Activated T-cell treated with anti-CD3 and anti-CD28 coated beads, Interleukin-2, amount 50 U/mL, for 24 hours (primary cell): ENCODE data around the gene GALNT9.

ENCODE experiments used
- DNase-seq: peaks from one replicate; pipeline ENCODE4 v3.0.0-alpha.2; 2020
- H3K27ac Mint-ChIP-seq: 2 replicates; pipeline ENCODE4 v1.8.0; 2020; ENCODE audit warnings: mild to moderate bottlenecking, mixed read lengths
- H3K27me3 Mint-ChIP-seq: 2 replicates; pipeline ENCODE4 v1.8.0; 2020; ENCODE audit warnings: mixed read lengths
- H3K36me3 Mint-ChIP-seq: 2 replicates; pipeline ENCODE4 v1.8.0; 2020; ENCODE audit warnings: low read depth, mixed read lengths
- H3K4me1 Mint-ChIP-seq: 2 replicates; pipeline ENCODE4 v1.8.0; 2020; ENCODE audit warnings: low read depth, mixed read lengths
- H3K4me3 Mint-ChIP-seq: 2 replicates; pipeline ENCODE4 v1.8.0; 2020; ENCODE audit warnings: mild to moderate bottlenecking, moderate library complexity, mixed read lengths
- H3K9me3 Mint-ChIP-seq: 2 replicates; pipeline ENCODE4 v1.8.0; 2020; ENCODE audit warnings: mixed read lengths

GALNT9 gene

DNA sequence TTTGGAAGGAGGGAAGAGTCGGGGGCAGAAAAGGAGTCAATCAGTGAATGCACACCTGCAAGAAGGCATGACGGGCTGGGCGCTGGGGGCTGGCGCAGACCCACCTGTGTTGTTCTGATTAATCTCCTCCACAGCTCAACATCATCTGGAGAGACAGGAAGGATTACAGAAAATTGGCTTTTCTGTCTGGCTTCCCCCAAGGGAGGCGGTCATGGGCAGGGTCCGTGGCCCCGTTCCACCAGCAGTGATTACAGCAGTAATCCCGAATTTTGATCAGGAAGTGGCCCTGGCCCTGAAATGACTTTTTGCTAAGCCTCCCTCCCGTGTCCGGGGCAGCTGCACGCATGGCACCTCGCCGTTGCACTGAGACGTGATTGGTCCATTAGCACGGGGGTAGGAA, 24.4 kb upstream of the GALNT9 start:
- Mint-ChIP-seq H3K27me3 (peaks cover 20% of the 10 kb centered on the region), H3K36me3 (no peaks in the 10 kb centered on the region), H3K9me3 (no peaks in the 10 kb centered on the region), H3K4me1 (no peaks in the 10 kb centered on the region), H3K4me3 (no peak overlapping the region), H3K27ac (no peak overlapping the region)
- DNase-seq: no peak

DNA sequence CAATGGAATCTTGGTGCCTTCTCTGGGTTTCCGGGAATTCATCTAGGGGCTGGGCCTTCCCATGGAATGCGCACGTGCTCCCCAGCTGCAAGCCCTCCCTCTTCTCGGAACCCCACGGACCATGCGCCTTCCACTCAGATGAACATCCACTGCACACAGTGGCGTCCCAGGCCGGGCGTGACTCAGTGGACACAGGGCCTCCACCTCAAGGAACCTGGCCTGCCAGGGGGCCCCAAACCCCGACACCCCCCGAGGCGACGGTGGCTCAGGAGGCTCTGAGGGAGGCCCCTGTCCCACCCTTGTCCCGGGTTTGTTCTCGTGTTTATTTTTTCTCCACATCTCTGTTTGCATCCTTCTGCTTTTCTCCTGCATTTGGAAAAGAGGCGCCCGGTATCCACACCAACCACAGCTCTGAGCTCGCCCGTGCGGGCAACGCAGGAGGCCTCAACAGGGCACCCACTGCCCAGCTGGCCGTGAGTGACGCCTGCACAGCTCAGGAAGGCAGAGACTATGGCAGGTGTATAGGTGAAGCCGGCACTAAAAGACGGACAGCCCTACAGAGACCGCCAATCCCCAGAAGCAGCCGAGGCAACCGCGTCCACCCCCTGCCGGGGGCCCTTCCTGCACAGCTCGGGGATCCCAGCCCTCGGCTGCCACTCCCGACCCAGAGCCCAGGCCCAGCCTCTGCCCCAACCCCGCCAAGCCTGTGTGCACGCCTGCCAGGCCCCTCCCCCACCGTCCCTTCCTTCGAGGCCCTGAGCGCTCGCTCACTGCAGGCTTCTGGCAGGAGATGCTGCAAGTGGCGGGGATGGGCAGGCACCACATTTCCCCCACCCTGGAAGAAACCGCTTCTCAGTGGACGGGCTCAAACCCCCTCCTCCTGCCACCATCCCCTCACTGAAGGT, 23.8 kb upstream of the GALNT9 start:
- no peaks in the 10 kb centered on the region for H3K4me1 Mint-ChIP-seq
- H3K4me3 Mint-ChIP-seq: no peak overlapping the region
- no peaks in the 10 kb centered on the region for H3K9me3 Mint-ChIP-seq

DNA sequence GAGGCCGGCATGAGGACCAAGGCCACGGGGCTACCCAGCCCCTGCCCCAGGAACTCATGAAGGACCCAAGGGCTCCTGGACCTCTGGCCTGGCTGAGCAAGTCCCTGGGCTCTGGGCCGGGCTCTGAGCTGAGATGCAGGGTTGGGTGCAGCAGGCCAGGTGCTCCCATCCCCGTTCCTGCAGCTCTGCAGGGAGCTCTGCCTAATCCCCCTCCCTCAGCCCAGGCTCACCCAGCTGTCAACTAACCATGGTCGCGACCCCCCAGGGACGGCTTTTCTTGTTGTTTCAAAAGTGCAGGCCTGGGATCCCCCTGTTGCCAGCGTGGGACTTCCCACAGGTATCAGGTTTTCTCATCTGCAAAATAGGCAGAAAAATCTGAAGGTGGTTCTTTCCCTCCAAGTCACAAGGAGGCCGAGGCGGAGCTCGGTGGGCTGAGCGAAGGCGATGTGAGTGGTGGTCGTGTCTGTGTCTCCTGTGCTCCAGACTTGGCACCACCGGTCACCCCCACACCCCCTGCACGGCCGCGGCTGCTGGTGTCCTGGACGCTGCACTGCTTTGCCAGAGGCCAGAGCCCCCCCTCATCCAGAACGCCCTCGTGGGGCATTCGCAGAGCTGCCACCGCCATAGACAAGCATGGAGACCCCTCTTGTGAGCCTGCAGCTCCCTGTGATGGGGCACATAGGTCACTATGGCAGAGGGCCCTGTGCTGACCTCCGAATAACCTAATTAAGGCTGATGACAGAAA, 22.5 kb upstream of the GALNT9 start:
- Mint-ChIP-seq H3K27ac (no peak overlapping the region), H3K4me3 (no peak overlapping the region), H3K4me1 (no peaks in the 10 kb centered on the region), H3K36me3 (no peaks in the 10 kb centered on the region), H3K9me3 (no peaks in the 10 kb centered on the region), H3K27me3 (peaks cover 20% of the 10 kb centered on the region)
- DNase-seq: no peak

More for the DNA sequence above, 23.8 kb upstream of the GALNT9 start:
- H3K27me3 Mint-ChIP-seq: peaks cover 20% of the 10 kb centered on the region
- DNase-seq: no peak
- no peak overlapping the region for H3K27ac Mint-ChIP-seq
- no peaks in the 10 kb centered on the region for H3K36me3 Mint-ChIP-seq

GRCh38 chr12:132349501-132350131, 20.2 kb upstream of the GALNT9 start:
- Mint-ChIP-seq H3K4me1 (no peaks in the 10 kb centered on the region), H3K9me3 (no peaks in the 10 kb centered on the region), H3K27ac (no peak overlapping the region), H3K4me3 (no peak overlapping the region), H3K36me3 (no peaks in the 10 kb centered on the region), H3K27me3 (peaks cover 16% of the 10 kb centered on the region)
- no peak for DNase-seq

DNA sequence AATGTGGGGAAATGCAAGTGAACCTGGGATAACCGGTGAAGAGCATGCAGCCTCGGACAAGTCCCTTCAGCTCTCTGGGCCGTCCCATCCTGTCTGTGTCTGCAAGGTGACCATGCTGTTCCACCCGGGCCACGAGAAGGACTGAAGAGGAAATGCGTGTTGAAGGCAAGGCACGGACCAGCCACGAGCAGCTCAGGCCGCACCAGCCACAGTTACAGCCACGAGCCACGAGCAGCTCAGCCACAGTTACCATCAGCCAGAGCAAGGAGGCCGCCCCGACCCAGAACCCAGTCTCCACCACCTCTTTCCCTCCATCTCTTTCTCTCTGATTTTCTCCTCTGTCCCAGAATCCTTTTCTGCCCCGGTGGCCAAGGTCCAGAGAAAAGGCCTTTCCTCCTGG, 18.8 kb upstream of the GALNT9 start:
- Mint-ChIP-seq H3K9me3 (no peaks in the 10 kb centered on the region), H3K27me3 (peaks cover 16% of the 10 kb centered on the region), H3K36me3 (no peaks in the 10 kb centered on the region), H3K4me3 (no peak overlapping the region), H3K27ac (no peak overlapping the region), H3K4me1 (peaks cover 3% of the 10 kb centered on the region)
- no peak for DNase-seq

DNA sequence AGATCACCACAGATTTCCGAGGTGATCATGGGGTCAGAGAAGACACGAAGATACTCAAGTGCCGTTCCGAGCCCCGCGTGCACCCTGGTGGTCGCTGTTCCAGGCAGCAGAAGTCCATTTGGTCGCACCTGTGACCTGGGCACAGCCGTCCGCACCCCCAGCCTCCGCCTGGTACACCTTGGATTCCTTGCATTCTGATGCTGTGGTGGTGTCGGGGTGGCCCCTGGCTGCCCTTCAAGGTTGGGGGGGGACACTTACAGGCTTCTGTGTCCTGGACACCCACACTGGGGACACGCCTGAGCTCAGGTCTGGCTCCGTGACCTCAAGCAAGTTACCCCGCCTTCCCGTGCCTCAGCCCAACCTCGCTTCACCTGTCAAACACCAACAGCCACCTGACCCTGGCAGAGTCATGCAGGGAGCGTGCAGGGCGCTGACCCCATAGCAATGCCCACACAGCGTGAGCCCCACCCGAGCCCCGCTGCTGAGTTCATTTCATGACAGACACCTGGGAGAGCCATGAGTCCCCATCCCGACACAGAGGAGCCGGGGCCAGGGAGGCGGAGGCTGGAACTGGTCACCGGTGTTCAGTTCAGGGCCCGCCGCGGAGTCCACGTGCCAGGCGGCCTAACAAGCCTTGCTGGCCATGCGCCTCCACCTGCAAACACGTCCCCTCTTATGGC, 17.9 kb upstream of the GALNT9 start:
- peaks cover 23% of the 10 kb centered on the region for H3K27me3 Mint-ChIP-seq
- no peak for DNase-seq
- peaks cover 10% of the 10 kb centered on the region for H3K4me1 Mint-ChIP-seq
- no peak overlapping the region for H3K27ac Mint-ChIP-seq
- H3K36me3 Mint-ChIP-seq: no peaks in the 10 kb centered on the region
- H3K4me3 Mint-ChIP-seq: no peak overlapping the region
- no peaks in the 10 kb centered on the region for H3K9me3 Mint-ChIP-seq

- Mint-ChIP-seq H3K27me3 (peaks cover 23% of the 10 kb centered on the region), H3K9me3 (no peaks in the 10 kb centered on the region), H3K27ac (no peak overlapping the region), H3K4me1 (peaks cover 10% of the 10 kb centered on the region), H3K4me3 (no peak overlapping the region), H3K36me3 (no peaks in the 10 kb centered on the region)
- no peak for DNase-seq
Observed at GRCh38 chr12:132346471-132347175, 17.2 kb upstream of the GALNT9 start.

DNA sequence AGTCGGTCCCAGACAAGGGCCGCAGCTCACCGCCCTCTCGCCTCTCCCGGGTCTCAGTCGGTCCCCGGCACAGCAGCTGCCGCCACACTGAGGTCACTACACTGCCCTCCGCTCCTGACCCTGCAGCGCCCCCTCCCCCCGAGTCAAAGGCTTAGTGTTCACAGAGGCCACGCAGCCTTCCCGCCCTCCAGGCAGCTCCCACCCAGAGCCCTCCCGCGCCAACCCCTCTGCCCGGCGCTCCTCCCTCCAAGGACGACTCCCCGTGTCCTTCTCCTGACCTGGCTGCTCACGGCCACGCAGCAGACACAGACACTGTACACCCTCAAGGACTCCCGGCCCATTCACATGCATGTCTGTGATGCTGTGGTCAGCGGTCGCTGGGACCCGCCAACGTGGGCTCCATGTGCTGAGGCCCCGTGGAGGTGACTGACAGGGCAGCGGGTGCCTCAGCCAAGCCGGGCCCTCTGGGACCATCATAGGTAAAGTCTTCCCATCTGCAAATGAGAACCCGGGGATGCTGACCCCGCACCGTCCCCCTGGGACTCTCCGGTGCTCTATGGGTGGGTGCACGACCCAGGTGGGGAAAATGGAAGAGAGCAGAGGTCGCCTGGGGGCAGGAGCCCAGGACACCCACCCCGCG, 16.3 kb upstream of the GALNT9 start:
- DNase-seq: no peak
- H3K4me1 Mint-ChIP-seq: peaks cover 10% of the 10 kb centered on the region
- H3K36me3 Mint-ChIP-seq: no peaks in the 10 kb centered on the region
- peaks cover 26% of the 10 kb centered on the region for H3K27me3 Mint-ChIP-seq
- H3K4me3 Mint-ChIP-seq: no peak overlapping the region
- no peaks in the 10 kb centered on the region for H3K9me3 Mint-ChIP-seq
- no peak overlapping the region for H3K27ac Mint-ChIP-seq

DNA sequence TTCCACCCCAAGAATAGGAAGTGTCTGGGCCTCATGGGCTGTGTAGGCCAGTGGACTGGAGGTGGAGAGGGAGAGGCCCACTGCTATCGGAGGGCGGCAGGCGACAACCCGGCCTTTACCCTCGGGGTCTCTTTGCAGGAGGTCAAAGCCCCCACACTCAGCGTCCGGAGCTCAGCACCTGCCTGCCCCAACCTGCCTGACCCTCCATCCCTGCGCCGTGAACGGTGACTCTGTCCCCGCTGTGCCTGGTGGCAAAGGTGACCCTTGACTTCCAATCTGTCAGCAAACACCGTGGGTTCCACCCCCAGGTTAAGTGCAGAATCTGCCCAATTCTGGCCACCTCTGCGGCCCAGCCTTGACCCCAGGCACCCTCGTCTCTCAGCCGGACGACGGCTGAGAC, 15.7 kb upstream of the GALNT9 start:
- Mint-ChIP-seq H3K4me3 (no peak overlapping the region), H3K4me1 (peaks cover 10% of the 10 kb centered on the region), H3K36me3 (no peaks in the 10 kb centered on the region), H3K27ac (no peak overlapping the region), H3K9me3 (no peaks in the 10 kb centered on the region), H3K27me3 (peaks cover 29% of the 10 kb centered on the region)
- DNase-seq: no peak

DNA sequence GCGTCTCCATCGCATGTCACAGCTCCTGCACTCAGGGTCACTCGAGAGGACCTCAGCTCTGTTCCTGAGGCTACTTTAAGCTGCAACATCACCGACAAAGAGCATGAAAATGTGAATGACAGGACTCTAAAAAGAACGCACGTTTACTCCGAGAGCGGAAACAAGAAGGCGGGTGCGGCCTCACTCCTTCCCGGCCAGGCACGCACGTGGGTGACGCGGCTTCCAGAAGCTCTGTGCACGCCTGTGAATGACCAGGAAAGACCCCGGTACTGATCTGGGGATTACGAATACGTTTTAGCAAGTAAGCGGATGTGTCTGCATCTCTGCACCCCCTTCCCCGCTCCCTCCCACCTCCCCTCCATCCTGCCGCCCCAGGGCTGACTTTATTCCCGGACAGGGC, 15.2 kb upstream of the GALNT9 start:
- DNase-seq: no peak
- H3K9me3 Mint-ChIP-seq: no peaks in the 10 kb centered on the region
- peaks cover 10% of the 10 kb centered on the region for H3K4me1 Mint-ChIP-seq
- H3K36me3 Mint-ChIP-seq: no peaks in the 10 kb centered on the region
- no peak overlapping the region for H3K27ac Mint-ChIP-seq
- H3K27me3 Mint-ChIP-seq: peaks cover 31% of the 10 kb centered on the region
- no peak overlapping the region for H3K4me3 Mint-ChIP-seq

DNA sequence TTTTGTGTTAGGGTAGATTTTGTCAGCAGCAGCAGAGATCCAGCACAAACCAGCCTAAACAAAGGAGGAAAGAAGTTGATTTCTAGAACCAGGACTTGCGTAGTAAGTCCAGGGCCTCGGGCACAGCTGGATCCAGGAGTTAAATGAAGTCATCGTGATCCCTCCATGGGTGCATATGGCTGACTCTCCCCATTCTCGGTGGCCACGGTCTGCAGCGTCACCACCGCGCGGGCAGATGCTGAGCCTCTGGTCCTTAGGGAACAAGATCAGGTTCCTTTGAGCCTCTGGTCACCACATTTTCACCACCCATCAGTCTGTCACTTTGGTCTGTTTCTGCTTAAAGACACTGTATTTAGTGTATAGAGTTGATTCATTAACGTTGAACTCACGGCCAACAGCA, 14.8 kb upstream of the GALNT9 start:
- Mint-ChIP-seq H3K9me3 (no peaks in the 10 kb centered on the region), H3K36me3 (no peaks in the 10 kb centered on the region), H3K4me1 (peaks cover 10% of the 10 kb centered on the region), H3K4me3 (no peak overlapping the region), H3K27me3 (peaks cover 31% of the 10 kb centered on the region), H3K27ac (no peak overlapping the region)
- no peak for DNase-seq

- Mint-ChIP-seq H3K36me3 (no peaks in the 10 kb centered on the region), H3K27ac (no peak overlapping the region), H3K27me3 (peaks cover 31% of the 10 kb centered on the region), H3K4me1 (peaks cover 10% of the 10 kb centered on the region), H3K9me3 (no peaks in the 10 kb centered on the region), H3K4me3 (no peak overlapping the region)
- DNase-seq: no peak
Observed at GRCh38 chr12:132343294-132344004, 14.1 kb upstream of the GALNT9 start.
